NAMALWA (cell line): ENCODE data around the gene CABP4.
A peak's percentile ranks its signal among the peaks of the same experiment; 100 is the strongest.
"Not testable (repeated sequence)": the region's sequence is repeated elsewhere in the genome, so short reads cannot be mapped to it uniquely, and the experiment has no call there.

Experiments used
- DNase-seq: peaks from one replicate; pipeline ENCODE4 v3.0.0-alpha.2; 2015; ENCODE audit warnings: low spot score

Gene CABP4

DNA sequence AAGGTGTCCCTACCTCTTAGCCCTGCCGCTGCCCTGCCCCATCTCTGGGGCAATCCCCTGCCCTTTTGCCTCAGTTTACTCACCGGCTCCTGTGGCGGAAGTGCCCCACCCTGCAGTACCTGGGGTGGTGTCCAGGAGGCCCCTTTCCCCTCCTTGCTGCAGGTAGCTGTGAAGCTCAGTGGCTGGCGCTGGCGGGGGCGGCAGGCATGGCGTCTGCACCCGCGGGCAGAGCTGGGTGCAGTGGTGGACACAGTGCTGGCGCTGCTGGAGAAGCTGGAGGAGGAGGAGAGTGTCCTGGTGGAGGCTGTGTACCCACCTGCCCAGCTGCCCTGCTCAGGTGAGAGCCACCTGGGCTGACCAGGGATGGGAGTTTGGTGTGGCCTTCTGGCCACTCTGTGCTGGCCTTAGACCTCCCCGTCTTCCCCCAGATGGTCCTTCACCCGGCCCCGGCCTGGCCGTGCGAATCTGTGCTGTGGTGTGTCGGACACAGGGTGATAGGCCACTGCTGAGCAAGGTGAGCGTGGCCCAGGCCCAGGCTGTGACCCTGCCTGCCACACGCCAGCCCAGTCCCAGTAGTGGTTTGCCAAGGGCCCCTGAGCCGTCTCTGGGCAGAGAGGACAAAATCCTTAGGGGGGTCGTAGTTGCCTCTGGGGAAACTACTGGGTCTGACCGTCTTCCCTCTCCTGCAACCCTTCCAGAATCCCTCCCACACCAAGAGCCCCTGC, 35.7 kb upstream of the CABP4 start:
- no peak for DNase-seq

DNA sequence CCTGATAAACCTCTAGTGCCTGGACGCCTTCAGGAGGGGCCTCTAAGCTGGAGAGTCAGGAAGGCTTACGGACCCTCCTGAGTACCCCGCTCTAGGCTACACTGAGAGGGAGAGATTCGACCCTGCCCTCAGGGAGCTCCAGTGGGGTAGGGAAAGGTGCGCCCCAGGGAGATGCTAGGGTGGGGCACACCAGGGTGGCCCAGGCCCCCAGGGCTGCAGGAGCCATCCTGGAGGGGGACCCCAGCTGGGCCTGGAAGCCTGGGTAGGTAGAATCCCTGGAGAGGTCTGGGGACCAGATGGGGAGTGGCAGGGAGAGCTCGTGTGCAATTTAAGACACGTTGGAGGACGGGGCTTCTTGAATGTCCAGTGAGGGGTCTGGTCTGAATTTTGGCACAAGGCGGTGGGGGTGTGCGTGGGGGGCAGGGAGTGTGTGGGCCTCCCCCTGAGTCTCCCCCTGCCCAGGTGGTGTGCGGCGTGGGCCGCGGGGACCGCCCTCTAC, 35.0 kb upstream of the CABP4 start:
- DNase-seq, result no peak

GRCh38 chr11:67420646-67421429, 34.3 kb upstream of the CABP4 start:
- DNase-seq, result peak; percentile 94

- DNase-seq, result no peak
Measured at GRCh38 chr11:67421430-67422031, 33.6 kb upstream of the CABP4 start.

DNA sequence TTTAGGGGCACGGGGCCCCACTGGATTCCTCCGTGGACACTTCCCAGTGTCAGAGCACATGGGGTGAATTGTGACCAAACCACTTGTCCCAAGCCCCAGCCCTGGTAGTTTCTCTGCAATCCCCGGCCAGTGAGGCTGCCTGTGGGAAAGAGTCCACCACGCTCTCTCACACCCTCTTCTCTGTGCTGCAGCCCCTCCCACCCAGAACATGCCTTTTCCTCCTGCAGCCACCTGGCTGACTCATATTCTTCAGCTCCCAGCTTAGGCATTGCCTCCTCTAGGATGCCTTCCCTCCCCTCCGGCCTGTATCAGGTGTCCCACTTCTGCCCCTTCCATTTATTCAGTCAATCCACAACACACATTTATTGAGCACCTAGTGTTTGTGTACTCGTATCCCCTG, 32.3 kb upstream of the CABP4 start:
- DNase-seq, result no peak

DNA sequence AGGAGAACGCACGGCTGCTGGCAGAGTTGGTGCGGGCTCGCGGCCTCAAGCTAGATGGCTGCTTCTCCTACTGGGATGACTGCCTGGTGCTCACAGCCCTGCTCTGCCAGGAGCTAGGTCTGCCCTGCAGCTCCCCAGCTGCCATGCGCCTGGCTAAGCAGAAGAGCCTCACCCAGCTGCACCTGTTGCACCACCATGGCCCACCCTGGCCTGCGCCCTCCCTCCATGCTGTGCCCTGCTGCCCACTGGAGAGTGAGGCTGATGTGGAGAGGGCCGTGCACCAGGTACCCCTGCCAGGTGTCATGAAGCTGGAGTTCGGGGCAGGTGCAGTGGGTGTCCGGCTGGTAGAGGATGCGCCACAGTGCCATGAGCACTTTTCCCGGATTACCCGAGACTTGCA, 31.7 kb upstream of the CABP4 start:
- no peak for DNase-seq

DNA sequence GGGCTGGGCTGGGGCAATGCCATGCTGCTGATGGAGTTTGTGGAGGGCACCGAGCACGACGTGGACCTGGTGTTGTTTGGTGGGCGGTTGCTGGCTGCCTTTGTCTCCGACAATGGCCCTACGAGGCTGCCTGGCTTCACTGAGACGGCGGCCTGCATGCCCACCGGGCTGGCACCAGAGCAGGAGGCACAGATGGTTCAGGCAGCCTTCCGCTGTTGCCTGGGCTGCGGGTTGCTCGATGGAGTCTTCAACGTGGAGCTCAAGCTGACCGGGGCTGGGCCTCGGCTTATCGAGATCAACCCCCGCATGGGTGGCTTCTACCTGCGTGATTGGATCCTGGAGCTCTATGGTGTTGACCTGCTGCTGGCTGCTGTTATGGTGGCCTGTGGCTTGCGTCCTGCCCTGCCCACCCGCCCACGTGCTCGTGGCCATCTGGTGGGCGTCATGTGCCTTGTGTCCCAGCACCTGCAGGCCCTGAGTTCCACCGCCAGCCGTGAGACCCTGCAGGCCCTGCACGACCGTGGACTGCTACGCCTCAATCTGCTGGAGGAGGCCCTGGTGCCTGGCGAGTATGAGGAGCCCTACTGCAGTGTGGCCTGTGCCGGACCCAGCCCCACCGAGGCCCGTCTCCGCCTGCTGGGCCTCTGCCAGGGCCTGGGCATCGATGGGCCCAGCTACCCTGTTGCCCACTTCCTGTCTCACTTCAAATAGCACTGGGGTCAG, 31.1 kb upstream of the CABP4 start:
- no peak for DNase-seq

DNA sequence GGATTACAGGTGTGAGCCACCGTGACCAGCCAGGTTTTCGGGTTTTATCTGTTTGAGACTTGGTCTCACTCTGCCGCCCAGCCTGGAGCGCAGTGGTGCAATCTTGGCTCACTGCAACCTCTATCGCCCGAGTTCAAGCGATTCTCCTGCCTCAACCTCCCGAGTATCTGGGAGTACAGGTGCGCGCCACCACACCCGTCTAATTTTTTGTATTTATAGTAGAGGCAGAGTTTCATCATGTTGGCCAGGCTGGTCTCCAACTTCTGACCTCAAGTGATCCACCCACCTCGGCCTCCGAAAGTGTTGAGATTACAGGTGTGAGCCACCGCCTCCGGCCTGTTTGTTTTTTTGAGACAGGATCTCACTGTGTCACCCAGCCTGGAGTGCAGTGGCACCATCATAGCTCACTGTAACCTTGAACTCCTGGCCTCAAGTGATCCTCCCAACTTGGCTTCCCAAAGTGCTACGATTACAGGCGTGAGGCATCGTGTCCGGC, 27.7 kb upstream of the CABP4 start:
- DNase-seq, result not testable (repeated sequence)

GRCh38 chr11:67428052-67429001, 26.8 kb upstream of the CABP4 start, which contains the start of gene RPS6KB2:
RPS6KB2 (plus strand) TSS chr11:67428494; CDS start chr11:67428546, 52 bp downstream.
- peak; percentile 98 for DNase-seq

DNA sequence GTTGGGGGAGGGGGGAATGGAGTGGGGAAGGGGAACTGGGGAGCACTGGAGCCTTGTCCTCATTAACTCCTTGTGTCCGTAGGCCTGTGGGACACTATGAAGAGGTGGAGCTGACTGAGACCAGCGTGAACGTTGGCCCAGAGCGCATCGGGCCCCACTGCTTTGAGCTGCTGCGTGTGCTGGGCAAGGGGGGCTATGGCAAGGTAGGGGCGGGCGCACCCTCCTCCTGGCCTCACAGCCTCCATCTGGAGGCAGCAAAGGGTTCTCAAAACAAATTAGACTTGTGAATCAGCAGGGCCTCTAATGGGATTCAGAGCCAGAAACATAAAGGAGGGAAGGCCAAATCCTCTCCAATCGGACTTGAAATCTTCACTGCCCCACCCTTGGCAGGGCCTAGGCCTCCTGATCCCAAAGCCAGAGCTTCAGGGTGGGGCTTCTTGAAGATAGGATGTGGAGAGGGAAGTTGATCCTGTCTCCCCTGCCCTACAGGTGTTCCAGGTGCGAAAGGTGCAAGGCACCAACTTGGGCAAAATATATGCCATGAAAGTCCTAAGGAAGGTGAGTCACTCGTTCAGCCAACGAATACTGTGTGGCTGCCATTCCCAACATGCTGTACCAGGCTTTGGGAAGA, 26.0 kb upstream of the CABP4 start:
- no peak for DNase-seq

- DNase-seq, result no peak
Measured at GRCh38 chr11:67429722-67430121, 25.4 kb upstream of the CABP4 start.

DNA sequence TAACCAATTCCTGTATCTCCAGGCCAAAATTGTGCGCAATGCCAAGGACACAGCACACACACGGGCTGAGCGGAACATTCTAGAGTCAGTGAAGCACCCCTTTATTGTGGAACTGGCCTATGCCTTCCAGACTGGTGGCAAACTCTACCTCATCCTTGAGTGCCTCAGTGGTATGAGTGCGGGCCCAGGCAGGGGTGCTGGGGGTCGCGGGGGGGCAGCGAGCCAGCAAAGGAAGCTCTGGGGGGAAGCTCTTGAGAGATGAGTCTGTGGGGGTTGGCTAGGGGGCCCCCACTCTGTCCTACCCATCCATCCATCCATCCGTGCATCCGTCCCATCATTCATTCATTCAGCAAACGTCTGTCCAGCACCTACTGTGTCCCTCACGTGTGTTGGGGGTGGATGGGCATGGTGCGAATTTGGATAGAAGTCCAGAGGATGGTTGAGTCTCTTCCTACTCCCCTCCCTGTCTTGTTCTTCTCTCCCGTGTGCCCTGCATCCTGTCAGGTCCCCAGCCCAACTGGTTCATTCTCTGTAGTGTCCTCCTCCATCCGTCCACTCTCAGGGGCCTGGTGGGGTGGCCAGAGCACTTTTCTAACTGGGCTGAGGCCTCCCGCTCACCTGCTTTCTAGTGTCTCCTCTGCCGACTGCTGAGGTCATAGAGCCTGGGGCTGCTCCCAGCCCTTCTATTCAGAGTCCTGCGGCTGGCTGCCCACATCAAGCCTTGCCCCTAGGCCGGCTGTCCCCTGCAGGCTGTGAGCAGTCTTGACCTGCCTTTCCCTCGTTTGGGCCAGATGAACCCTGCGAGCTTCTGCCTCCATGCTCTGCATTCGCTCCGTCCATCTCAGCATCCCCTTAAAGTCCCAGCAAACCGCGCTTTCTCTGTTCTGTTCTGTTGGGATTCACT, 23.6 kb upstream of the CABP4 start:
- no peak for DNase-seq

DNA sequence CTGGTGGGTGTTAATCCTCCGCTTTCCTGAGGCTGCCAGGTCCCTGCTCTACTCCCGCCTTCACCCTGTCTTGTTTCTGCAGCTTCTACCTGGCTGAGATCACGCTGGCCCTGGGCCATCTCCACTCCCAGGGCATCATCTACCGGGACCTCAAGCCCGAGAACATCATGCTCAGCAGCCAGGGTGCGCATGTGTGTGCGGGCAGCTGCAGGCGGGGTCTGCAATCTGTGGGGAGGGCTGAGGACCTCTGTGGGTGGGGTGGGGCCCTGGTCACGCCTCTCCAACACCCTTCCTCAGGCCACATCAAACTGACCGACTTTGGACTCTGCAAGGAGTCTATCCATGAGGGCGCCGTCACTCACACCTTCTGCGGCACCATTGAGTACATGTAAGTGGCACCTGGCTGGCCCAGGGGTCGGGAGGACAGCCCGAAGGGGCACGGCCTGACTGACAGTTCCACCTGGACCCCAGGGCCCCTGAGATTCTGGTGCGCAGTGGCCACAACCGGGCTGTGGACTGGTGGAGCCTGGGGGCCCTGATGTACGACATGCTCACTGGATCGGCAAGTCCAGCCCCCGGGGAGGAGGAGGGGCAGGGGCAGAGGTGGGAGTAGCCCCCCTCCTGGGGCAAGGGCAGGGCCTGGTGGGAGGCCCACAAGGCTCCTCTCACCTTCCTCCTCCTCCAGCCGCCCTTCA, 22.4 kb upstream of the CABP4 start:
- DNase-seq, result no peak

- no peak for DNase-seq
Measured at GRCh38 chr11:67433536-67434394, 21.4 kb upstream of the CABP4 start.

GRCh38 chr11:67434395-67434881, 20.7 kb upstream of the CABP4 start:
- no peak for DNase-seq

DNA sequence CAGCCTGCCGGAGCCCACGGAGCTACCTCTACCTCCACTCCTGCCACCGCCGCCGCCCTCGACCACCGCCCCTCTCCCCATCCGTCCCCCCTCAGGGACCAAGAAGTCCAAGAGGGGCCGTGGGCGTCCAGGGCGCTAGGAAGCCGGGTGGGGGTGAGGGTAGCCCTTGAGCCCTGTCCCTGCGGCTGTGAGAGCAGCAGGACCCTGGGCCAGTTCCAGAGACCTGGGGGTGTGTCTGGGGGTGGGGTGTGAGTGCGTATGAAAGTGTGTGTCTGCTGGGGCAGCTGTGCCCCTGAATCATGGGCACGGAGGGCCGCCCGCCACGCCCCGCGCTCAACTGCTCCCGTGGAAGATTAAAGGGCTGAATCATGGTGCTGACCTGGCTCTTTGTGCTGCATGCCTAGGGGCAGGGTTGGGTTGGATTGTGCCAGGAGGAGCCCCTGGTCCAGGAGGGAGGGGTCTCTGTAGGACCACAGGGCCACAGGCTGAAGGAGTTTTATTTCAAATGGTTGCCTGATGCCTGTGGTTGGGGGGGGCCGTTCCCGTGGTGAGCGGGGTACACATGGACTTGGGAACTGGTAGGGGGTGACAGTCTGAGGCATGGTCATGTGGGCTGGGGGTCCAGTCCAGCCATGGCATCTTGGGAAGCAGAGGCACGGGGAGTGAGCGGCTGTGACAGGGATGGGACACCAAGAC, 20.0 kb upstream of the CABP4 start:
- no peak for DNase-seq
